HCT116 (cell line): ENCODE results near the gene CTDSP1. TPM values are rescaled to one million over a fixed set of nuclear protein-coding genes. Genes with fewer than 3 reads are reported as not detected.

Experiments used
- ATAC-seq: fragments of 200-7000 bp; cut with Tn5 transposase; 2 replicates; pipeline ENCODE4 v1.9.1; 2020; ENCODE audit warnings: mild to moderate bottlenecking, moderate library complexity
- BruUV-seq: library from RNA; stranded (reverse); fragments of 400-500 nt; replicated peaks from 2 replicates; lab custom pipeline; 2021; lab: Mats Ljungman, UMichigan
- CTCF ChIA-PET: fragments of 300-600 bp; sonication (Branson Sonifier 250); formaldehyde crosslinking; loops from one replicate; lab custom pipeline; 2021; ENCODE audit warnings: antibody characterized with exemption; lab: Charles Lee
- POLR2A ChIA-PET: fragments of 300-600, 350-600 bp; sonication (Branson Sonifier 250); formaldehyde crosslinking; loops from one replicate; lab custom pipeline; 2021; ENCODE audit warnings: antibody characterized with exemption; lab: Charles Lee
- RAD21 ChIA-PET, 2 experiments: fragments of 300-600 bp; sonication (Branson Sonifier 250); formaldehyde crosslinking; loops; one replicate each; lab custom pipeline; 2023; ENCODE audit warnings: low total read pairs in 2 of 2; ENCODE audit not compliant: uncharacterized antibody in 2 of 2, unreplicated experiment in 2 of 2, low non-redundant PET in 1 of 2; lab: Charles Lee
- DNase-seq: peaks from one replicate; pipeline ENCODE4 v3.0.0-alpha.2; 2010; ENCODE audit warnings: low read depth, low spot score
- H2AFZ ChIP-seq: fragments of 200-600 bp; shearing (Covaris generic), sonication (generic); 2 replicates; pipeline ENCODE4 v1.6.1; 2017; ENCODE audit warnings: low read depth, mixed run types, mixed read lengths, antibody characterized with exemption, low read length; ENCODE audit not compliant: poor library complexity, severe bottlenecking
- H3K27ac ChIP-seq: 2 replicates; pipeline ENCODE4 v1.5.1; 2012; ENCODE audit warnings: low read depth, low read length
- H3K27me3 ChIP-seq: fragments of 200-600 bp; sonication (generic); 2 replicates; pipeline ENCODE4 v1.6.1; 2016; ENCODE audit warnings: mixed run types, low read length, mixed read lengths; ENCODE audit not compliant: insufficient read depth
- H3K36me3 ChIP-seq, 2 experiments: fragments of 200-500 bp in 1 of 2; fragments of 200-600 bp in 1 of 2; sonication (Bioruptor generic) in 1 of 2; sonication (generic) in 1 of 2; 2 replicates each; pipeline versions ENCODE4 v1.5.1 to v1.6.1; 2014 to 2016; ENCODE audit warnings: low read length in 2 of 2, inconsistent platforms in 1 of 2, mixed read lengths in 1 of 2, mixed run types in 1 of 2; ENCODE audit not compliant: insufficient read depth in 2 of 2, control insufficient read depth in 1 of 2
- H3K4me1 ChIP-seq, 2 experiments: fragments of 200-600 bp in 1 of 2; sonication (generic) in 1 of 2; 2 replicates each; pipeline versions ENCODE4 v1.5.1 to v1.6.1; 2012 to 2017; ENCODE audit warnings: low read length in 2 of 2, inconsistent platforms in 1 of 2, mild to moderate bottlenecking in 1 of 2, mixed read lengths in 1 of 2, mixed run types in 1 of 2, moderate library complexity in 1 of 2; ENCODE audit not compliant: insufficient read depth in 2 of 2, control insufficient read depth in 1 of 2
- H3K4me2 ChIP-seq: fragments of 200-600 bp; sonication (generic); 2 replicates; pipeline ENCODE4 v1.6.1; 2017; ENCODE audit warnings: mixed run types, low read length, mixed read lengths
- H3K4me3 ChIP-seq, 2 experiments: fragments of 200-600 bp in 1 of 2; sonication (generic) in 1 of 2; replicated peaks in 1 of 2; 2 replicates each; pipeline ENCODE4 v1.5.1; 2011 to 2016; ENCODE audit warnings: low read length in 2 of 2, control low read depth in 1 of 2, low read depth in 1 of 2, mild to moderate bottlenecking in 1 of 2, mixed read lengths in 1 of 2, mixed run types in 1 of 2
- H3K79me2 ChIP-seq: fragments of 200-600 bp; sonication (generic); 2 replicates; pipeline ENCODE4 v1.6.1; 2017; ENCODE audit warnings: mild to moderate bottlenecking, mixed run types, low read length, moderate library complexity, mixed read lengths; ENCODE audit not compliant: insufficient read depth
- H3K9ac ChIP-seq: fragments of 200-600 bp; sonication (generic); 2 replicates; pipeline ENCODE4 v1.6.1; 2016; ENCODE audit warnings: low read length, mixed read lengths
- H3K9me2 ChIP-seq: fragments of 200-600 bp; sonication (generic), shearing (Covaris generic); 2 replicates; pipeline ENCODE4 v1.6.1; 2017; ENCODE audit warnings: mixed run types, mild to moderate bottlenecking, moderate library complexity; ENCODE audit not compliant: insufficient read depth
- H3K9me3 ChIP-seq, 2 experiments: fragments of 200-500 bp in 1 of 2; fragments of 200-600 bp in 1 of 2; sonication (Bioruptor generic) in 1 of 2; sonication (generic) in 1 of 2; 2 replicates each; pipeline ENCODE4 v1.6.1; 2014 to 2017; ENCODE audit warnings: low read length in 2 of 2, mixed read lengths in 2 of 2, inconsistent platforms in 1 of 2, low read depth in 1 of 2, mild to moderate bottlenecking in 1 of 2, mixed run types in 1 of 2, moderate library complexity in 1 of 2; ENCODE audit not compliant: control insufficient read depth in 1 of 2, insufficient read depth in 1 of 2
- H4K20me1 ChIP-seq: fragments of 200-600 bp; sonication (generic), shearing (Covaris generic); 2 replicates; pipeline ENCODE4 v1.6.1; 2017; ENCODE audit warnings: mixed run types, mild to moderate bottlenecking, moderate library complexity; ENCODE audit not compliant: insufficient read depth
- CBX3 ChIP-seq: IDR thresholded peaks from 2 replicates; pipeline ENCODE4 v1.6.1; 2012; ENCODE audit warnings: low read depth
- ELF1 ChIP-seq: IDR thresholded peaks from 2 replicates; pipeline ENCODE4 v1.6.1; 2012; ENCODE audit warnings: low read depth, borderline replicate concordance
- RAD21 ChIP-seq: IDR thresholded peaks from 2 replicates; pipeline ENCODE4 v1.6.1; 2012; ENCODE audit warnings: low read depth, mild to moderate bottlenecking
- SIN3A ChIP-seq: IDR thresholded peaks from 2 replicates; pipeline ENCODE4 v1.6.1; 2012; ENCODE audit warnings: low read depth
- SP1 ChIP-seq: IDR thresholded peaks from 2 replicates; pipeline ENCODE4 v1.6.1; 2012; ENCODE audit warnings: low read depth
- ZFX ChIP-seq: fragments of 450-650 bp; IDR thresholded peaks from 2 replicates; pipeline ENCODE4 v1.6.1; 2017
- intact Hi-C: fragments of 100-400 bp; cut with micrococcal nuclease; formaldehyde crosslinking; loops from 2 replicates; pipeline ENCODE4 v1.10.0; 2022
- total RNA-seq: library from RNA; stranded (reverse); gene quantifications from one replicate; pipeline ENCODE4 v1.2.1, GENCODE V29; 2021; ENCODE audit not compliant: unreplicated experiment
- TF ChIP-seq, protein P1 (sequence below): IDR thresholded peaks from 2 replicates; pipeline ENCODE4 v1.6.1; 2012; ENCODE audit warnings: low read depth
- TF ChIP-seq, protein P2 (sequence below), 3 experiments: fragments of 200-600 bp in 1 of 3; sonication (generic) in 1 of 3; IDR thresholded peaks in 2 of 3; conservative IDR thresholded peaks in 1 of 3; 2 replicates each; pipeline ENCODE4 v1.5.1; 2012 to 2017; ENCODE audit warnings: low read depth in 2 of 3, low read length in 2 of 3, antibody characterized with exemption in 1 of 3, borderline replicate concordance in 1 of 3, control low read depth in 1 of 3, mild to moderate bottlenecking in 1 of 3, mixed read lengths in 1 of 3, mixed run types in 1 of 3, moderate library complexity in 1 of 3; ENCODE audit not compliant: insufficient read depth in 1 of 3

Gene CTDSP1
- total RNA-seq, 1 experiment from 2014 or later: 90.7 TPM

DNA sequence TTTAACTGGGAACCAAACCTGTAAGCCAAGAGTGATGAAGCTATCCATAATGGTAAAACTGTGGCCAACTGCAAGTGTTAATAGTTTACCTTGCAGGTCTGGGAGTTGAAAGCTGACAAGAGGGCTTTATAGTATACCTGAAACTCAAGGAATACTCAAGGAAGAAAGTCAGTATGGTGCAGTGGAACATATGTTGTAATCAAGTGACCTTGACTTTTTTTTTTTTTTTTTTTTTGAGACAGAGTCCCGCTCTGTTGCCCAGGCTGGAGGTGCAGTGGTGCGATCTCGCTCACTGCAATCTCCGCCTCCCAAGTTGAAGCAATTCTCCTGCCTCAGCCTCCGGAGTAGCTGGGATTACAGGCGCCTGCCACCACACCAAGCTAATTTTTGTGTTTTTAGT, 46.9 kb downstream of the CTDSP1 start:
- H3K9me3 ChIP-seq: no peaks in the 10 kb centered on the region
- no peak for DNase-seq
- H2AFZ ChIP-seq: no peak overlapping the region
- H3K9me2 ChIP-seq: no peaks in the 10 kb centered on the region
- CTCF ChIA-PET: no interaction called here
- TF ChIP-seq, protein P1, sequence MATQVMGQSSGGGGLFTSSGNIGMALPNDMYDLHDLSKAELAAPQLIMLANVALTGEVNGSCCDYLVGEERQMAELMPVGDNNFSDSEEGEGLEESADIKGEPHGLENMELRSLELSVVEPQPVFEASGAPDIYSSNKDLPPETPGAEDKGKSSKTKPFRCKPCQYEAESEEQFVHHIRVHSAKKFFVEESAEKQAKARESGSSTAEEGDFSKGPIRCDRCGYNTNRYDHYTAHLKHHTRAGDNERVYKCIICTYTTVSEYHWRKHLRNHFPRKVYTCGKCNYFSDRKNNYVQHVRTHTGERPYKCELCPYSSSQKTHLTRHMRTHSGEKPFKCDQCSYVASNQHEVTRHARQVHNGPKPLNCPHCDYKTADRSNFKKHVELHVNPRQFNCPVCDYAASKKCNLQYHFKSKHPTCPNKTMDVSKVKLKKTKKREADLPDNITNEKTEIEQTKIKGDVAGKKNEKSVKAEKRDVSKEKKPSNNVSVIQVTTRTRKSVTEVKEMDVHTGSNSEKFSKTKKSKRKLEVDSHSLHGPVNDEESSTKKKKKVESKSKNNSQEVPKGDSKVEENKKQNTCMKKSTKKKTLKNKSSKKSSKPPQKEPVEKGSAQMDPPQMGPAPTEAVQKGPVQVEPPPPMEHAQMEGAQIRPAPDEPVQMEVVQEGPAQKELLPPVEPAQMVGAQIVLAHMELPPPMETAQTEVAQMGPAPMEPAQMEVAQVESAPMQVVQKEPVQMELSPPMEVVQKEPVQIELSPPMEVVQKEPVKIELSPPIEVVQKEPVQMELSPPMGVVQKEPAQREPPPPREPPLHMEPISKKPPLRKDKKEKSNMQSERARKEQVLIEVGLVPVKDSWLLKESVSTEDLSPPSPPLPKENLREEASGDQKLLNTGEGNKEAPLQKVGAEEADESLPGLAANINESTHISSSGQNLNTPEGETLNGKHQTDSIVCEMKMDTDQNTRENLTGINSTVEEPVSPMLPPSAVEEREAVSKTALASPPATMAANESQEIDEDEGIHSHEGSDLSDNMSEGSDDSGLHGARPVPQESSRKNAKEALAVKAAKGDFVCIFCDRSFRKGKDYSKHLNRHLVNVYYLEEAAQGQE: no peak
- TF ChIP-seq, protein P2, sequence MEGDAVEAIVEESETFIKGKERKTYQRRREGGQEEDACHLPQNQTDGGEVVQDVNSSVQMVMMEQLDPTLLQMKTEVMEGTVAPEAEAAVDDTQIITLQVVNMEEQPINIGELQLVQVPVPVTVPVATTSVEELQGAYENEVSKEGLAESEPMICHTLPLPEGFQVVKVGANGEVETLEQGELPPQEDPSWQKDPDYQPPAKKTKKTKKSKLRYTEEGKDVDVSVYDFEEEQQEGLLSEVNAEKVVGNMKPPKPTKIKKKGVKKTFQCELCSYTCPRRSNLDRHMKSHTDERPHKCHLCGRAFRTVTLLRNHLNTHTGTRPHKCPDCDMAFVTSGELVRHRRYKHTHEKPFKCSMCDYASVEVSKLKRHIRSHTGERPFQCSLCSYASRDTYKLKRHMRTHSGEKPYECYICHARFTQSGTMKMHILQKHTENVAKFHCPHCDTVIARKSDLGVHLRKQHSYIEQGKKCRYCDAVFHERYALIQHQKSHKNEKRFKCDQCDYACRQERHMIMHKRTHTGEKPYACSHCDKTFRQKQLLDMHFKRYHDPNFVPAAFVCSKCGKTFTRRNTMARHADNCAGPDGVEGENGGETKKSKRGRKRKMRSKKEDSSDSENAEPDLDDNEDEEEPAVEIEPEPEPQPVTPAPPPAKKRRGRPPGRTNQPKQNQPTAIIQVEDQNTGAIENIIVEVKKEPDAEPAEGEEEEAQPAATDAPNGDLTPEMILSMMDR (IDR thresholded peaks at IDR 0.05 in 2 of 3, conservative IDR thresholded peaks at IDR 0.05 in 1 of 3; ENCODE audit: borderline replicate concordance in 1 of 3, insufficient read depth in 1 of 3, low read depth in 2 of 3, low read length in 2 of 3): no peak
- no peak for TF ChIP-seq SP1
- TF ChIP-seq CBX3: no peak
- no peak for TF ChIP-seq ZFX
- TF ChIP-seq ELF1: no peak
- TF ChIP-seq SIN3A: no peak
- TF ChIP-seq RAD21: no peak
- TF ChIP-seq, all 23 proteins: peak for 0
- ATAC-seq: no peak
- Histone ChIP-seq H3K27me3 (no peaks in the 10 kb centered on the region), H3K79me2 (no peaks in the 10 kb centered on the region), H3K27ac (no peak overlapping the region), H3K36me3 (no peaks in the 10 kb centered on the region), H3K4me3 (no peak overlapping the region), H4K20me1 (no peaks in the 10 kb centered on the region), H3K4me1 (peaks cover 17% of the 10 kb centered on the region in 2 experiments), H3K9ac (no peak overlapping the region), H3K4me2 (no peak overlapping the region)
- ChIA-PET POLR2A (no interaction called here), RAD21 (no interaction called here)
- no TSS peak for BruUV-seq
- intact Hi-C loops: no loop called here
